GM21717 (cell line): ENCODE measurements around the gene CABP1.
"Not testable (repeated sequence)": the region's sequence is repeated elsewhere in the genome, so short reads cannot be mapped to it uniquely, and the experiment has no call there.

Source experiments
- ATAC-seq: cut with Tn5 transposase; IDR thresholded peaks from one replicate; pipeline ENCODE4 v1.9.1; 2021; ENCODE audit warnings: mild to moderate bottlenecking, moderate library complexity; ENCODE audit not compliant: unreplicated experiment

The CABP1 gene

GRCh38 chr12:120663741-120664140 is 23.3 kb downstream of the CABP1 start:
- no peak for ATAC-seq

GRCh38 chr12:120666571-120667390 is 26.4 kb downstream of the CABP1 start:
- no peak for ATAC-seq

GRCh38 chr12:120668091-120668867 is 27.9 kb downstream of the CABP1 start:
- no peak for ATAC-seq

- peak; percentile 48 for ATAC-seq
These were observed 28.7 kb downstream of the CABP1 start for GRCh38 chr12:120668868-120669840.

- ATAC-seq: not testable (repeated sequence)
These were observed 29.8 kb downstream of the CABP1 start for GRCh38 chr12:120670237-120670636.

- no peak for ATAC-seq
These were observed 30.2 kb downstream of the CABP1 start for GRCh38 chr12:120670667-120671066.

- ATAC-seq: no peak
These were observed 33.7 kb downstream of the CABP1 start for GRCh38 chr12:120674097-120674636.

- ATAC-seq: no peak
These were observed 37.5 kb downstream of the CABP1 start for GRCh38 chr12:120677765-120678473.

- no peak for ATAC-seq
These were observed 38.1 kb downstream of the CABP1 start for GRCh38 chr12:120678572-120678971.

GRCh38 chr12:120680165-120680738 is 39.8 kb downstream of the CABP1 start:
- ATAC-seq: no peak

GRCh38 chr12:120684523-120684932 is 44.1 kb downstream of the CABP1 start:
- ATAC-seq: no peak

- no peak for ATAC-seq
These were observed 45.1 kb downstream of the CABP1 start for GRCh38 chr12:120685522-120685921.

- ATAC-seq: peak; percentile 65
These were observed 45.8 kb downstream of the CABP1 start for GRCh38 chr12:120686151-120686689.

- peak; percentile 67 for ATAC-seq
These were observed 46.5 kb downstream of the CABP1 start, which contains the start of gene MLEC for GRCh38 chr12:120686690-120687577. TSS of gene MLEC (plus strand) at chr12:120687149. CDS start at chr12:120687297, 148 bp downstream.

GRCh38 chr12:120687578-120688289 is 47.3 kb downstream of the CABP1 start:
- no peak for ATAC-seq

- ATAC-seq: no peak
These were observed 48.2 kb downstream of the CABP1 start for GRCh38 chr12:120688527-120689071.

- ATAC-seq: no peak
These were observed 49.1 kb downstream of the CABP1 start for GRCh38 chr12:120689397-120690082.
